Astrocyte of the spinal cord (primary cell): ENCODE measurements around the gene MAST4.

Source experiments
- DNase-seq: peaks from one replicate; pipeline ENCODE4 v3.0.0; 2011; ENCODE audit warnings: low read depth, low spot score
- H3K4me3 ChIP-seq: 2 replicates; pipeline ENCODE4 v1.5.1; 2011; ENCODE audit warnings: low read depth, mild to moderate bottlenecking, low read length, moderate library complexity
- CTCF ChIP-seq: IDR thresholded peaks from 2 replicates; pipeline ENCODE4 v1.5.1; 2012; ENCODE audit warnings: low read depth, mild to moderate bottlenecking, low read length, inconsistent platforms
- in situ Hi-C: cut with HindIII; loops from 2 replicates; pipeline ENCODE4 v1.10.0; 2017; ENCODE audit warnings: low sequenced_read_pairs

Gene MAST4

GRCh38 chr5:67195406-67196275 lies 599.4 kb downstream of the MAST4 start:
- H3K4me3 ChIP-seq = no peak overlapping the region
- in situ Hi-C loops = no loop called here
- TF ChIP-seq CTCF = no peak
- no peak for DNase-seq

- in situ Hi-C loops = no loop called here
- DNase-seq = no peak
- no peak for TF ChIP-seq CTCF
- H3K4me3 ChIP-seq = no peak within 1 kb of the TSS
These were observed 600.4 kb downstream of the MAST4 start, which contains the start of gene CD180 for GRCh38 chr5:67196537-67197059. Gene CD180 (minus strand): TSS chr5:67196799. CDS start chr5:67196641, 158 bp downstream.

GRCh38 chr5:67197536-67197935 lies 601.3 kb downstream of the MAST4 start:
- in situ Hi-C loops = no loop called here
- H3K4me3 ChIP-seq = no peak overlapping the region
- TF ChIP-seq CTCF = no peak
- no peak for DNase-seq

- in situ Hi-C loops = no loop called here
- H3K4me3 ChIP-seq = no peak overlapping the region
- no peak for TF ChIP-seq CTCF
- DNase-seq = no peak
These were observed 602.7 kb downstream of the MAST4 start for GRCh38 chr5:67198917-67199316.

GRCh38 chr5:67199859-67200258 lies 603.7 kb downstream of the MAST4 start:
- no peak for TF ChIP-seq CTCF
- H3K4me3 ChIP-seq = no peak overlapping the region
- in situ Hi-C loops = no loop called here
- DNase-seq = no peak

GRCh38 chr5:67200809-67201562 lies 604.8 kb downstream of the MAST4 start:
- no peak for TF ChIP-seq CTCF
- in situ Hi-C loops = no loop called here
- DNase-seq = no peak
- H3K4me3 ChIP-seq = no peak overlapping the region
